Measurements from ENCODE around the gene C14orf132.
"Not testable (repeated sequence)": the region's sequence is repeated elsewhere in the genome, so short reads cannot be mapped to it uniquely, and the experiment has no call there.

Gene C14orf132

GRCh38 chr14:96060186-96060933, 21.2 kb downstream of the C14orf132 start:
- no peak for DNase-seq

- DNase-seq, result no peak
Observed at GRCh38 chr14:96062010-96062409, 22.8 kb downstream of the C14orf132 start.

DNA sequence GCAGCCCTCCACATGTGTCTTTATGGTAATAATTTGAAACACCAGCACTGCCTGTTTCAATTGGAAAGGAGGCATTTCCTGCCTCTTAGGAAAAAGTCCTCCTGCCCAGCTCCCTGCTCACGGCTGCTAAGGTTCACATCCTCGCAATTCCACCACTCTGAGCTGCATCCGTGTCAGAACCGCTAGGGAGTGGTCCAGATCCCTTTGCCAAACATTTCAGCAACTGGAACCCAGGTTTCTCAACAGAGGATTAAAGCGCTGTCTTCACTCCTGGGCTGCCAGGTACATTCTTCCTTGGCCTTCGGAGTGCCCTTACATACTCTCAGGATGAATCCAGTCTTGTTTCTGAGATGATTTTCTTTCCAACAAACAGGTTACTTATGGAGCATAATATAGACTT, 23.3 kb downstream of the C14orf132 start:
- no peak for DNase-seq

DNA sequence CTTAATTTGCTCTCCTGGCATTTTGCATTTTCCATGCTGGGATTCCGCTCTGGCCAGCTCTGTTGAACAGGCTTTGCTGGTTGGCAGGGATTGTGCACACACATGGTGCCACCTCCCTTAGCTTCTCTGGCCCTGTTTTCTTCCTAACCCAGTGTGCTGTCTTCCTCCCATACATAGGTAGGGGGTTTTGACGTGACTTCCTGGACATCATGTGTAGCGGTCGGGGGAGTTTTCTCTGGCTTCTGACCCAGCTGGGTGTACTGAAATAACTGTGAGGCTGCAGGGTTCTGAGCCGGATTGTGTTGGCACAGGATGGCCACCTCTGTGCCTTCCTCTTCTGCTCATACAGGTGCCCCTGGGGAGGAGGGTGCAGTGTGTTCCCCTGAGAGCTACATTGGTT, 25.7 kb downstream of the C14orf132 start:
- DNase-seq, result no peak

GRCh38 chr14:96065661-96066459, 26.7 kb downstream of the C14orf132 start:
- peak; percentile 52 for DNase-seq

DNA sequence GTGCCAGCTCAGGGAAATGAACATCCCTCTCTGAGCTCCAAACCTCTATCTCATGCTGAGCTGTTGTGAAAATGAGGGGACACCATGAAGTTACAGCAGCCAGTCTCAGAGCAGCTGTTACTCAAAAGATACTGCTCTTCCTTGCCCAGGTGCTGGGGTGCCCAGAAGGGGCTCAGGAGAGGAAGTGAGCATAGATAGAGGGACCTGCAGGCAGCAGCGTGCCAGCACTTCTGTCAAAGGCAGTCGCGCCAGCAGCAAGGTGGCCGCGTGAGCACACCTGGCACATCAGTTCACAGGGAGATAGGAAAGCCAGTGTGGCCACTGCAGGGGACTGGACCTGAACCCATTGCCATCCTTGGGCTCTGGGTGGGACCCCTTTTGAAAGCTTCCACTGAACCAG, 27.8 kb downstream of the C14orf132 start:
- no peak for DNase-seq

GRCh38 chr14:96067985-96068930, 29.1 kb downstream of the C14orf132 start:
- DNase-seq, result no peak

- DNase-seq, result no peak
Observed at GRCh38 chr14:96069421-96069820, 30.3 kb downstream of the C14orf132 start.

DNA sequence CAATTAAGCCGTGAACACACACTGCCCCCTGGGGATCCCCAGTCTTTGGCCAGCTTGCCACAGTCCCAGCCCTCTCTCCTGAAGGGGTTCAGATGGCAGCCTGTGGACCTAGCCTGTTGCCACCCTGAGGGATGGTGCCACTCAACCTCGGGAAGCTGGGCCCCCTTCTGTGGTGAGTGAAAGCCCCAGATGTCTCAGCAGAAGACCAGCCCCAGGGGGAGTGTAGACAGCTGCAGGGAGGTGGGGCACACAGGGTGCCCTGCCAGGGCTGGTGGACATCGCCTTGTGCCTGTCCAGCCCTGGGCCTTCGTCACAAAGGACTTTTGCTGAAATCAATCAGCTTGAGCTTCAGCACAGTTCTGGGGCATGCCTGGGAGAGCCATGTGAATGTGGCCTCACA, 32.4 kb downstream of the C14orf132 start:
- no peak for DNase-seq

- no peak for DNase-seq
Observed at GRCh38 chr14:96072076-96072475, 32.9 kb downstream of the C14orf132 start.

DNA sequence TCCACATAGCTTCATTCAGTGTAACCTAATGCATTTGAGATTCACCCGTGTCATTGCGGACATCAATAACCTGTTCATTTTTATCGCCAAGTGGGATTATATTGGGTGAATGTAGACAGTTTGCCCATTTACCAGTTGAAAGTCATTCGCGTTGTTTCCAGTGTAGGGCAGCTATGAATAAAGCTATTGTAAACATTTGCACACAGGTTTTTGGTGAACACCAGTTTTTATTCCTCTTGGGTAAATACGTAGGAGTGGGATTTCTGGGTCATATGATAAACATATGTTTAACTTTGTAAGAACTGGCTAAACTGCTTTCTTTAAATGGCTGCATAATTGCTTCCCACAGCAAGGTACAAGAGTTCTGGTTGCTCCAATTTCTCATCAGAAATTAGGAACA, 33.6 kb downstream of the C14orf132 start:
- no peak for DNase-seq

GRCh38 chr14:96073260-96074039, 34.3 kb downstream of the C14orf132 start:
- not testable (repeated sequence) for DNase-seq

DNA sequence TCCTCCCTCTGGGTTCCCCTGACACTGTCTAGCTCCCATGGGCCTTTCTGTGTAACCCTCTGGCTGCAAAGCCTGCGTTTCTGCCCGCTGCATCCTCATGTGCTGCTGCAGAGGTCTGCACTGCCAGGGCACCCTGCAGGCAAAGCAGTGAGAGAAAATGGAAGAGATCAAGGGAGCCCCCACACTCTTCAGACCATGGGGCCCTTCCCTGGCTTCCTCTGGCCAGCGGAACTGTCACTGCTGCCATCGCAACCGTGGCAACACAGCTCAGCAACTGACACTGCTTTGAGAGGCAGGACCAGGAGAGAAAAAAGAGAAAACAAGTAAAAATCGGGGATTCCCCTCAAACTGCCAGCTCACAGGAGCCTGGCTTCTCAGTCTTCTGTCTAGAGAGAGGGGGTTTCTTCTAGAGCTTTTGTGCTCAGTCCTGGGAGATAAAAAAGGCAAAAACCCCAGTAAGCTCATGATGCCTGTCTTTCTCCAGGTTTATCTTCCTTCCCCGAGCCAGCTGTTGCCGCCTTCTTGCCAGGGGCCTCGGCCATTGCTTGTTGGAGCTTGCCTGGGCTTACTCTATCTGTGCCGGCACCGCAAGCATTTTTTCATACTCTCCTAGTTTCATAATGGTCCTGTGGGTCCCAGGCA, 38.9 kb downstream of the C14orf132 start:
- no peak for DNase-seq

DNA sequence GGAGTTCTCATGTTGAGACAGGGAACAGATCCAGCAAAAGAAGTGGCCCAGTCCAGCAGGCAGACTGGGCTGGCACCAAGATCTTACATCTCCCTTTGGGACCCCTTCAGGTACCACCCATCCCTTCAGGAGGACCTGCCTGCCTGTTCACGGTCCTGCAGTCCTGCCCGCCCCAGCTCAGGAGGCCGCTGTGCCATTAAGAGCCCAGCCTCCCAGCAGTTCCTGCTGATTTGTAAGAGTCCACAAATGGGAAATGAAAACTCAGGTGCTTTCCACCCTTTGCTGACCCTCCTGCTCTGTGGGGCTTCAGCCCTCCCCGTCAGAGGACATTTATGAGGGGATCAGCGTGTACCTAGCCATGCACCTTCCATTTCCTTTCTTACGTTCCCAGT, 39.5 kb downstream of the C14orf132 start:
- no peak for DNase-seq

GRCh38 chr14:96079066-96079465, 39.9 kb downstream of the C14orf132 start:
- no peak for DNase-seq

- DNase-seq, result no peak
Observed at GRCh38 chr14:96080571-96080970, 41.4 kb downstream of the C14orf132 start.

GRCh38 chr14:96081224-96081623, 42.1 kb downstream of the C14orf132 start:
- no peak for DNase-seq

DNA sequence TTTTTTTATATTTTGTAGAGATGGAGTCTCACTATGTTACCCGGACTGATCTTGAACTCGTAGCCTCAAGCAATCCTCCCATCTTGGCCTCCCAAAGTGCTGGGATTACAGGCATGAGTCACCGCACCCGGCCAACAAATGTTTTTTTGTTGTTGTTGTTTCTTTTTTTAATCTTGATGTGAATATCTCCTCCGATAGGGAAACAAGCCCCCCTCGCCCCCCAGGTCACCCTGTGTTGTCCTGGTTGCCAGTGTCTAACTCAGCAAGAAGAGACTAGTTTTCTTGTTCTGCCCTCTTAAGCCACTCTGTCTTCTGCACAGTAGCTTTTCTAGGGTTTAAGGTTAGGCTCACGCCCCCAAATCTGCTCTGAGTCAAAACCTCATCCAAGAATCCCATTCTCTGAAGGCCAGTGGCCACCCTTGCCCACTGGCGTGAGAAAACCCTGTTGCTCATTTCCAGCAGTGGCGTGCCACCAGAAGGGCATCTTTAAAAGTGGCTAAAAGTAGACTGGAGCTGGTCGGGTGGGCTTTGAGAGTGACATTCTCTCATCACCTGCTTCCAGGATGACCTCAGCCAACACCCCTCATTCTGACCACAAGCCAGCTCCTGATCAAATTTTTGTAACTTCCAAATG, 42.7 kb downstream of the C14orf132 start:
- no peak for DNase-seq

- DNase-seq, result no peak
Observed at GRCh38 chr14:96082420-96083300, 43.5 kb downstream of the C14orf132 start.

DNA sequence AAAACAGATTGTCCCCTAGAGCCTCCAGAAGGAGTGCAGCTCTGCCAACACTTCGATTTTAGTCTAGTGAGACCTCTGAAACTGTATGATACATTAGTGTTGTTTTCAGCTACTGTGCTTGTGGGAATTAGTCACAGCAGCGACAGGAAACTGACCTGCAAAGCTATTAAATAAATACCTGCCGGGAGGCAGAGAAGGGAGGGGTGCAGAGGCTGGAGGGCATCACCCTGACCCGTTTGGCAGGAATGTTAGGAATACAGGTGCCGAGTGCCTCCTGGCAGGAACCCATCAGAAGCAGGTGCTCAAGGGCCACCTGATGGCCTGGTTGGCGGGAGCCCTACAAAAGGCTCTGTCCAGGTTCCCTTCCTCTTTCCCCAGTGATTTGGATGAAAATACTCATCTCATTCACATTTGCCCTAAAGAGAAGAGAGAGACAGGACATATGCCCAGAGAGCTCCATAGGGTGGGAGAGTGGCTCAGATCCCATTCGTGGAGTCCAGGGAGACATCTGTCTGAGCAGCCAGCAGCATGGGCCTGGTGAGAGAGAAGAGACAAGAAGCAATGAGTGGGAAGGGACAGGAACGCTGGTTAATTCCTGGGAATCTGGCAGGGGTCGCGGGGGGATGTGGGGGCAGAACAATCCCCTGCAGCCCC, 44.6 kb downstream of the C14orf132 start:
- no peak for DNase-seq

Measured in retina (tissue), 1 donor.